ENCODE results near the gene AFF3. TPM values are rescaled to one million over a fixed set of nuclear protein-coding genes. Genes with fewer than 3 reads are reported as not detected.

Gene AFF3
- total RNA-seq, 4 donors from 2014 or later: 9.0 to 20.2 (median 14.5) TPM

- no peak for DNase-seq
- Histone ChIP-seq H3K27me3 (no peaks in the 10 kb centered on the region), H3K36me3 (no peaks in the 10 kb centered on the region), H3K27ac (no peak overlapping the region), H3K4me3 (no peak overlapping the region), H3K9me3 (no peaks in the 10 kb centered on the region), H3K4me1 (no peaks in the 10 kb centered on the region)
- 91% methylated on average over 5 of the region's 5 CpGs; no CpG with 5 or more reads in 1 of the 2 donors for WGBS, 2 donors (ENCODE audit: low coverage in 1 of 2)
- intact Hi-C loops (cut with DNase I; ENCODE audit: low total_unique reads) (no loop called here), in situ Hi-C loops (cut with MboI; ENCODE audit: low pct_ligation_motif_present in 1 of 4, low pct_unique_long_range_greater_than_20kb in 1 of 4, low sequenced_read_pairs in 3 of 4) (no loop called here)
- TF ChIP-seq POLR2AphosphoS5 (IDR thresholded peaks at IDR 0.05) (no peak), EP300 (IDR thresholded peaks at IDR 0.05; ENCODE audit: low read depth) (no peak), CTCF (IDR thresholded peaks at IDR 0.05) (no peak), POLR2A (IDR thresholded peaks at IDR 0.05) (no peak)
Measured at GRCh38 chr2:100180503-100180902, 38.1 kb upstream of the AFF3 start.

GRCh38 chr2:100179806-100180205 lies 37.4 kb upstream of the AFF3 start:
- Histone ChIP-seq H3K9me3 (no peaks in the 10 kb centered on the region), H3K36me3 (no peaks in the 10 kb centered on the region), H3K27ac (no peak overlapping the region), H3K27me3 (no peaks in the 10 kb centered on the region), H3K4me3 (no peak overlapping the region), H3K4me1 (no peaks in the 10 kb centered on the region)
- TF ChIP-seq POLR2A (IDR thresholded peaks at IDR 0.05) (no peak), POLR2AphosphoS5 (IDR thresholded peaks at IDR 0.05) (no peak), EP300 (IDR thresholded peaks at IDR 0.05; ENCODE audit: low read depth) (no peak), CTCF (IDR thresholded peaks at IDR 0.05) (no peak)
- 55% methylated on average over 2 of the region's 2 CpGs; no CpG with 5 or more reads in 1 of the 2 donors for WGBS, 2 donors (ENCODE audit: low coverage in 1 of 2)
- intact Hi-C loops (cut with DNase I; ENCODE audit: low total_unique reads) (no loop called here), in situ Hi-C loops (cut with MboI; ENCODE audit: low pct_ligation_motif_present in 1 of 4, low pct_unique_long_range_greater_than_20kb in 1 of 4, low sequenced_read_pairs in 3 of 4) (no loop called here)
- no peak for DNase-seq

GRCh38 chr2:100178864-100179263 lies 36.5 kb upstream of the AFF3 start:
- Histone ChIP-seq H3K27ac (no peak overlapping the region), H3K9me3 (no peaks in the 10 kb centered on the region), H3K27me3 (no peaks in the 10 kb centered on the region), H3K4me3 (no peak overlapping the region), H3K4me1 (no peaks in the 10 kb centered on the region), H3K36me3 (no peaks in the 10 kb centered on the region)
- no peak for DNase-seq
- WGBS, 2 donors (ENCODE audit: low coverage in 1 of 2): 74 to 77% methylated on average over 3 of the region's 3 CpGs
- TF ChIP-seq POLR2AphosphoS5 (IDR thresholded peaks at IDR 0.05) (no peak), CTCF (IDR thresholded peaks at IDR 0.05) (no peak), POLR2A (IDR thresholded peaks at IDR 0.05) (no peak), EP300 (IDR thresholded peaks at IDR 0.05; ENCODE audit: low read depth) (no peak)
- intact Hi-C loops (cut with DNase I; ENCODE audit: low total_unique reads) (no loop called here), in situ Hi-C loops (cut with MboI; ENCODE audit: low pct_ligation_motif_present in 1 of 4, low pct_unique_long_range_greater_than_20kb in 1 of 4, low sequenced_read_pairs in 3 of 4) (no loop called here)

GRCh38 chr2:100178085-100178788 lies 35.8 kb upstream of the AFF3 start:
- intact Hi-C loops (cut with DNase I; ENCODE audit: low total_unique reads): no loop called here
- no peak for DNase-seq
- in situ Hi-C loops (cut with MboI; ENCODE audit: low pct_ligation_motif_present in 1 of 4, low pct_unique_long_range_greater_than_20kb in 1 of 4, low sequenced_read_pairs in 3 of 4): no loop called here
- no peaks in the 10 kb centered on the region for H3K36me3 ChIP-seq
- H3K27me3 ChIP-seq: no peaks in the 10 kb centered on the region
- TF ChIP-seq CTCF (IDR thresholded peaks at IDR 0.05) (peak in 2 of 5 experiments; percentile 6 to 28), POLR2AphosphoS5 (IDR thresholded peaks at IDR 0.05) (no peak), EP300 (IDR thresholded peaks at IDR 0.05; ENCODE audit: low read depth) (no peak), POLR2A (IDR thresholded peaks at IDR 0.05) (no peak)
- H3K4me1 ChIP-seq: no peaks in the 10 kb centered on the region
- H3K27ac ChIP-seq: no peak overlapping the region
- 0 to 55% methylated on average over 1 to 8 of the region's 8 CpGs for WGBS, 2 donors (ENCODE audit: low coverage in 1 of 2)
- H3K9me3 ChIP-seq: no peaks in the 10 kb centered on the region
- H3K4me3 ChIP-seq: no peak overlapping the region
